Measurements from ENCODE around the gene NEU1. TPM values are rescaled to one million over a fixed set of nuclear protein-coding genes. Genes with fewer than 3 reads are reported as not detected.
"Not testable (repeated sequence)": the region's sequence is repeated elsewhere in the genome, so short reads cannot be mapped to it uniquely, and the experiment has no call there.

The NEU1 gene
- total RNA-seq, 1 experiment from 2014 or later: 36.2 TPM

GRCh38 chr6:31869343-31869742, 6.7 kb upstream of the NEU1 start:
- no peak overlapping the region for H3K27ac ChIP-seq (ENCODE audit: insufficient read length, low read depth, low read length)
- H3K4me3 Mint-ChIP-seq: no peak overlapping the region
- no peak overlapping the region for H4K5ac ChIP-seq (ENCODE audit: insufficient read length, low read depth, low read length)
- H2BK20ac ChIP-seq (ENCODE audit: low read depth, low read length, poor library complexity, severe bottlenecking): no peak overlapping the region
- TF ChIP-seq CTCF (conservative IDR thresholded peaks at IDR 0.05): no peak
- no peaks in the 10 kb centered on the region for H3K36me3 Mint-ChIP-seq (ENCODE audit: insufficient read depth in 1 of 3, low read depth in 3 of 3)
- no peak overlapping the region for H2AFZ ChIP-seq (ENCODE audit: low read length)
- no peak overlapping the region for H3K18ac ChIP-seq (ENCODE audit: insufficient read length, low read depth, low read length)
- no peaks in the 10 kb centered on the region for H3K23me2 ChIP-seq (ENCODE audit: insufficient read length, low read depth, low read length, poor library complexity, severe bottlenecking)
- no peaks in the 10 kb centered on the region for H3K79me2 ChIP-seq (ENCODE audit: insufficient read depth, low read length)
- no peaks in the 10 kb centered on the region for H3K79me1 ChIP-seq (ENCODE audit: insufficient read depth, low read depth, low read length, poor library complexity, severe bottlenecking)
- no peaks in the 10 kb centered on the region for H3K9me3 ChIP-seq (ENCODE audit: control insufficient read depth, low read depth, low read length)
- no peak overlapping the region for H4K91ac ChIP-seq (ENCODE audit: insufficient read length, low read depth, low read length)
- no peak overlapping the region for H2BK12ac ChIP-seq (ENCODE audit: insufficient read length, low read depth, low read length)
- no peak overlapping the region for H2BK120ac ChIP-seq (ENCODE audit: low read depth, low read length, poor library complexity, severe bottlenecking)
- H3K9ac ChIP-seq (ENCODE audit: extremely low read depth, insufficient read length, low read length): no peak overlapping the region
- H3K27me3 Mint-ChIP-seq (ENCODE audit: low read depth): no peaks in the 10 kb centered on the region
- no peak overlapping the region for H2BK5ac ChIP-seq (ENCODE audit: insufficient read length, low read length)
- H3T11ph ChIP-seq (ENCODE audit: low read length): no peak overlapping the region
- no peak overlapping the region for H3K23ac ChIP-seq (ENCODE audit: insufficient read length, low read depth, low read length)
- H4K20me1 ChIP-seq (ENCODE audit: control insufficient read depth, insufficient read depth, insufficient read length): no peaks in the 10 kb centered on the region
- peak overlapping the region in 1 of 3 experiments; percentile 48; a peak in 1 of 7 replicates for H3K27ac Mint-ChIP-seq
- H3K4me1 Mint-ChIP-seq: peaks cover 13 to 37% of the 10 kb centered on the region in 2 experiments
- no peak overlapping the region for H3K4me2 ChIP-seq (ENCODE audit: insufficient read depth, insufficient read length, low read length)
- no peaks in the 10 kb centered on the region for H3K27me3 ChIP-seq (ENCODE audit: insufficient read depth, low read length)
- no peak overlapping the region for H3K4ac ChIP-seq (ENCODE audit: low read depth, low read length)
- H3K4me1 ChIP-seq (ENCODE audit: insufficient read depth, low read length): peaks cover 3% of the 10 kb centered on the region; the same call in 1 of the 2 replicates
- no peak overlapping the region for H3K14ac ChIP-seq (ENCODE audit: insufficient read depth, low read length)
- WGBS (ENCODE audit: extremely low coverage, insufficient read length, low lambda C conversion rate): no CpG with 5 or more reads among the region's 8 CpGs
- DNase-seq: no peak
- no peak overlapping the region for H2BK15ac ChIP-seq (ENCODE audit: low read depth, low read length)
- no peak overlapping the region for H4K8ac ChIP-seq (replicated peaks; ENCODE audit: insufficient read length, low read depth, low read length)
- H3K9me3 Mint-ChIP-seq: no peaks in the 10 kb centered on the region
- H3K56ac ChIP-seq (ENCODE audit: insufficient read length, low read depth, low read length): no peak overlapping the region
- H2AK5ac ChIP-seq (ENCODE audit: insufficient read length, low read length): no peak overlapping the region

- H4K91ac ChIP-seq (ENCODE audit: insufficient read length, low read depth, low read length); H4K20me1 ChIP-seq (ENCODE audit: control insufficient read depth, insufficient read depth, insufficient read length); H3K18ac ChIP-seq (ENCODE audit: insufficient read length, low read depth, low read length); H3K79me1 ChIP-seq (ENCODE audit: insufficient read depth, low read depth, low read length, poor library complexity, severe bottlenecking); H3K79me2 ChIP-seq (ENCODE audit: insufficient read depth, low read length); DNase-seq; H2BK20ac ChIP-seq (ENCODE audit: low read depth, low read length, poor library complexity, severe bottlenecking); H3K9me3 Mint-ChIP-seq; H3K4me2 ChIP-seq (ENCODE audit: insufficient read depth, insufficient read length, low read length); H3K9ac ChIP-seq (ENCODE audit: extremely low read depth, insufficient read length, low read length); H3K27me3 ChIP-seq (ENCODE audit: insufficient read depth, low read length); H3K27ac ChIP-seq (ENCODE audit: insufficient read length, low read depth, low read length); H3K36me3 Mint-ChIP-seq (ENCODE audit: insufficient read depth in 1 of 3, low read depth in 3 of 3); H2BK120ac ChIP-seq (ENCODE audit: low read depth, low read length, poor library complexity, severe bottlenecking); H3K23ac ChIP-seq (ENCODE audit: insufficient read length, low read depth, low read length); H2AFZ ChIP-seq (ENCODE audit: low read length); H3K23me2 ChIP-seq (ENCODE audit: insufficient read length, low read depth, low read length, poor library complexity, severe bottlenecking); H3K27me3 Mint-ChIP-seq (ENCODE audit: low read depth); H3T11ph ChIP-seq (ENCODE audit: low read length); H3K56ac ChIP-seq (ENCODE audit: insufficient read length, low read depth, low read length); H3K4ac ChIP-seq (ENCODE audit: low read depth, low read length); H3K4me1 ChIP-seq (ENCODE audit: insufficient read depth, low read length); H4K8ac ChIP-seq (replicated peaks; ENCODE audit: insufficient read length, low read depth, low read length); H2AK5ac ChIP-seq (ENCODE audit: insufficient read length, low read length); H2BK12ac ChIP-seq (ENCODE audit: insufficient read length, low read depth, low read length); H2BK5ac ChIP-seq (ENCODE audit: insufficient read length, low read length); H4K5ac ChIP-seq (ENCODE audit: insufficient read length, low read depth, low read length); H3K14ac ChIP-seq (ENCODE audit: insufficient read depth, low read length); H2BK15ac ChIP-seq (ENCODE audit: low read depth, low read length); H3K9me3 ChIP-seq (ENCODE audit: control insufficient read depth, low read depth, low read length); H3K4me3 Mint-ChIP-seq: not testable (repeated sequence)
- Mint-ChIP-seq H3K4me1 (peaks cover 15 to 39% of the 10 kb centered on the region in 2 experiments), H3K27ac (peak overlapping the region in 1 of 3 experiments; percentile 86; a peak in 1 of 7 replicates)
- no CpG with 5 or more reads among the region's 1 CpG for WGBS (ENCODE audit: extremely low coverage, insufficient read length, low lambda C conversion rate)
These were observed 6.0 kb upstream of the NEU1 start for GRCh38 chr6:31868658-31868971.
